IMR-90 (cell line): ENCODE measurements around the gene CALN1.

Experiments
- BHLHE40 ChIP-seq: fragments of 150-350 bp; IDR thresholded peaks from 2 replicates; pipeline ENCODE4 v1.6.1; 2016; ENCODE audit warnings: mild to moderate bottlenecking, low read depth, low read length
- CEBPB ChIP-seq: IDR thresholded peaks from 2 replicates; pipeline ENCODE4 v1.6.1; 2012; ENCODE audit warnings: low read depth, low read length, improper control_type of control experiment
- CHD1 ChIP-seq: IDR thresholded peaks from 2 replicates; pipeline ENCODE4 v1.6.1; 2012; ENCODE audit warnings: low read depth, low read length, improper control_type of control experiment
- CTCF ChIP-seq: conservative IDR thresholded peaks from 2 replicates; pipeline ENCODE4 v1.5.1; 2012; ENCODE audit warnings: mild to moderate bottlenecking, low read depth, low read length, improper control_type of control experiment
- FOS ChIP-seq: fragments of 150-350 bp; IDR thresholded peaks from 2 replicates; pipeline ENCODE4 v1.6.1; 2016; ENCODE audit warnings: low read depth, low read length
- MAFK ChIP-seq: IDR thresholded peaks from 2 replicates; pipeline ENCODE4 v1.6.1; 2012; ENCODE audit warnings: low read depth, low read length, improper control_type of control experiment
- MAZ ChIP-seq: IDR thresholded peaks from 2 replicates; pipeline ENCODE4 v1.6.1; 2012; ENCODE audit warnings: low read depth, mild to moderate bottlenecking, low read length, improper control_type of control experiment, moderate library complexity, borderline replicate concordance
- MXI1 ChIP-seq: IDR thresholded peaks from 2 replicates; pipeline ENCODE4 v1.6.1; 2012; ENCODE audit warnings: low read depth, mild to moderate bottlenecking, low read length, moderate library complexity, borderline replicate concordance
- POLR2A ChIP-seq: IDR thresholded peaks from 2 replicates; pipeline ENCODE4 v1.6.1; 2012; ENCODE audit warnings: mild to moderate bottlenecking, low read depth, low read length
- RAD21 ChIP-seq: IDR thresholded peaks from 2 replicates; pipeline ENCODE4 v1.6.1; 2012; ENCODE audit warnings: low read length, improper control_type of control experiment
- RCOR1 ChIP-seq: IDR thresholded peaks from 2 replicates; pipeline ENCODE4 v1.6.1; 2012; ENCODE audit warnings: mild to moderate bottlenecking, low read length, improper control_type of control experiment; ENCODE audit not compliant: insufficient replicate concordance
- RFX5 ChIP-seq: IDR thresholded peaks from 2 replicates; pipeline ENCODE4 v1.8.0; 2012; ENCODE audit warnings: low read depth, mild to moderate bottlenecking, low read length, moderate library complexity
- USF2 ChIP-seq: fragments of 150-350 bp; IDR thresholded peaks from 2 replicates; pipeline ENCODE4 v1.6.1; 2017; ENCODE audit warnings: mild to moderate bottlenecking, antibody characterized with exemption, low read length, low read depth
- TF ChIP-seq, protein P1 (sequence below): fragments of 150-350 bp; IDR thresholded peaks from 2 replicates; pipeline ENCODE4 v1.6.1; 2016; ENCODE audit warnings: low read depth, mild to moderate bottlenecking, low read length, moderate library complexity, borderline replicate concordance

- no peak for TF ChIP-seq CTCF
- TF ChIP-seq POLR2A, result no peak
- no peak for TF ChIP-seq RAD21
- TF ChIP-seq RCOR1, result no peak
- TF ChIP-seq CEBPB, result no peak
- no peak for TF ChIP-seq FOS
- TF ChIP-seq RFX5, result no peak
- TF ChIP-seq MAFK, result no peak
- no peak for TF ChIP-seq MXI1
- no peak for TF ChIP-seq BHLHE40
- no peak for TF ChIP-seq USF2
- no peak for TF ChIP-seq MAZ
- TF ChIP-seq, protein P1, sequence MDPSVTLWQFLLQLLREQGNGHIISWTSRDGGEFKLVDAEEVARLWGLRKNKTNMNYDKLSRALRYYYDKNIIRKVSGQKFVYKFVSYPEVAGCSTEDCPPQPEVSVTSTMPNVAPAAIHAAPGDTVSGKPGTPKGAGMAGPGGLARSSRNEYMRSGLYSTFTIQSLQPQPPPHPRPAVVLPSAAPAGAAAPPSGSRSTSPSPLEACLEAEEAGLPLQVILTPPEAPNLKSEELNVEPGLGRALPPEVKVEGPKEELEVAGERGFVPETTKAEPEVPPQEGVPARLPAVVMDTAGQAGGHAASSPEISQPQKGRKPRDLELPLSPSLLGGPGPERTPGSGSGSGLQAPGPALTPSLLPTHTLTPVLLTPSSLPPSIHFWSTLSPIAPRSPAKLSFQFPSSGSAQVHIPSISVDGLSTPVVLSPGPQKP, result no peak
- TF ChIP-seq CHD1, result no peak
Observed at GRCh38 chr7:72336382-72336631, 75.8 kb downstream of the CALN1 start.
